Measurements from ENCODE around the gene VTI1B.

DNA sequence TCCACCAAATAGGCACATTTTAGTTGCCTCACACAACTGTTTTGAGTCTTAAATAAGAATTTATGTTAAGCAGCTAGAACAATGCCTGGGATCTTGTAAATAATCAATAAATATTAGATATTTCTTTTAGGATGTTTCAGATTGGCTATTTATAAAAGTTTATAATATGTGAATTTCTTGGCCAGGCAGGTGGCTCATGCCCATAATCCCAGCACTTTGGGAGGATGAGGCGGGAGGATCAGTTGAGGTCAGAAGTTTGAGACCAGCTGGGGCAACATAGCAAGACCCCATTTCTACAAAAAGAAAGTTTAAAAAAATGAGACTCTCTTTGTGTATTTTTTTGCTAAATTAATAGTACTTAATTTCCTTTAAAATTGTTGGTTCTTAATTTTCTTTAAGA, 33.0 kb downstream of the VTI1B start:
- TF ChIP-seq, protein P1, sequence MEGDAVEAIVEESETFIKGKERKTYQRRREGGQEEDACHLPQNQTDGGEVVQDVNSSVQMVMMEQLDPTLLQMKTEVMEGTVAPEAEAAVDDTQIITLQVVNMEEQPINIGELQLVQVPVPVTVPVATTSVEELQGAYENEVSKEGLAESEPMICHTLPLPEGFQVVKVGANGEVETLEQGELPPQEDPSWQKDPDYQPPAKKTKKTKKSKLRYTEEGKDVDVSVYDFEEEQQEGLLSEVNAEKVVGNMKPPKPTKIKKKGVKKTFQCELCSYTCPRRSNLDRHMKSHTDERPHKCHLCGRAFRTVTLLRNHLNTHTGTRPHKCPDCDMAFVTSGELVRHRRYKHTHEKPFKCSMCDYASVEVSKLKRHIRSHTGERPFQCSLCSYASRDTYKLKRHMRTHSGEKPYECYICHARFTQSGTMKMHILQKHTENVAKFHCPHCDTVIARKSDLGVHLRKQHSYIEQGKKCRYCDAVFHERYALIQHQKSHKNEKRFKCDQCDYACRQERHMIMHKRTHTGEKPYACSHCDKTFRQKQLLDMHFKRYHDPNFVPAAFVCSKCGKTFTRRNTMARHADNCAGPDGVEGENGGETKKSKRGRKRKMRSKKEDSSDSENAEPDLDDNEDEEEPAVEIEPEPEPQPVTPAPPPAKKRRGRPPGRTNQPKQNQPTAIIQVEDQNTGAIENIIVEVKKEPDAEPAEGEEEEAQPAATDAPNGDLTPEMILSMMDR (IDR thresholded peaks at IDR 0.05) = no peak
- no peak for TF ChIP-seq POLR2A (IDR thresholded peaks at IDR 0.05)
